Measurements from ENCODE around the gene TK1. TPM values are rescaled to one million over a fixed set of nuclear protein-coding genes. Genes with fewer than 3 reads are reported as not detected.
"Not testable (repeated sequence)": the region's sequence is repeated elsewhere in the genome, so short reads cannot be mapped to it uniquely, and the experiment has no call there.

Gene TK1
- total RNA-seq, 2 donors from 2014 or later: 90.6 to 90.9 TPM

DNA sequence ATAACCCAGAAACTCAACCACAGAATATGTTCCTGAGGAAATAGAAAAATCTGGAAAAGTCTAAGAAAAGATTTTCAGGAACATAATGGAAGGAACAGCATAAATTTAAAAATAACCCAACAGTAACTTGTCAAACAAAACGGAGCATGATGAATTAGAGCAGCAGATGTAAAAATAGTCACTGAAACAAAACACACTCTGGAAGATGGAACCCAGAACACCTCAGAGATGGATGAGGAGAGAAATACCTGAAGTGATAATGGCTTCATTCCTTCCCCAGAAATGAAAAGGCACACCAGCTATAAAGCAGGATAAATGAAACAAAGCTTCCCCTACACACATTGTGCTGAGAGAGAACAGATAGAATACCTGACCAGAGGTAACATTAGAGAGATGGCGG, 6.3 kb downstream of the TK1 start:
- Mint-ChIP-seq H3K9me3 (no peaks in the 10 kb centered on the region), H3K4me3 (peak overlapping the region in 1 of 2 donors; percentile 80), H3K27ac (peak overlapping the region; percentile 95), H3K27me3 (ENCODE audit: low read depth) (no peaks in the 10 kb centered on the region), H3K36me3 (ENCODE audit: insufficient read depth in 2 of 2) (peaks cover 8 to 28% of the 10 kb centered on the region in 2 donors), H3K4me1 (ENCODE audit: low read depth) (peaks cover 45% of the 10 kb centered on the region)
- DNase-seq (no peak), ATAC-seq (replicated peaks in 1 of 2) (no peak)

- peaks cover 42% of the 10 kb centered on the region for H3K4me1 Mint-ChIP-seq (ENCODE audit: low read depth)
- no peaks in the 10 kb centered on the region for H3K27me3 Mint-ChIP-seq (ENCODE audit: low read depth)
- no peaks in the 10 kb centered on the region for H3K9me3 Mint-ChIP-seq
- H3K27ac Mint-ChIP-seq: peak overlapping the region; percentile 95
- ATAC-seq (replicated peaks in 1 of 2) (peak in 1 of 2 donors; percentile 17), DNase-seq (no peak)
- H3K4me3 Mint-ChIP-seq: peak overlapping the region in 1 of 2 donors; percentile 80
- peaks cover 8 to 31% of the 10 kb centered on the region in 2 donors for H3K36me3 Mint-ChIP-seq (ENCODE audit: insufficient read depth in 2 of 2)
These were observed 6.8 kb downstream of the TK1 start for GRCh38 chr17:78180083-78180482.

DNA sequence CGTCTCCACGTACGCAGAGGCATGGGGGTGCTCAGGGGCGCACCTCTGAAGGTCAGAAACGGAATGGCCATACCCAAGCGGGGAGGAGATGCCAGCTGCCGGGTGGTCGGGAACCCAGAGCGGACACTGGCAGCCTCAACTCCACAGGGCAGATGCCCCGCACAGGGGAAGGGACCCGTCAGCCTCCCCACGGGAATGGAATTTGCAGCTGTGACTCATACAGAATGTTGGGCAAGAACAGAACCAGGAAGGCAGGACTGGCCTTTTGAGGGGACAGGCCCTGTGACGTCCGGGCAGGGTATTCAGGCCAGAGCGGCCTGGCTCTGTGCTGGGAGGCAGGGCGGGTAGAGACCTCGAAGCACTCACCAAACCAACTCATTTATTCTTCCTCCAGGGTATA, 7.5 kb downstream of the TK1 start:
- no peak overlapping the region for H3K27ac Mint-ChIP-seq
- no peak for DNase-seq
- no peaks in the 10 kb centered on the region for H3K27me3 Mint-ChIP-seq (ENCODE audit: low read depth)
- peaks cover 8 to 28% of the 10 kb centered on the region in 2 donors for H3K36me3 Mint-ChIP-seq (ENCODE audit: insufficient read depth in 2 of 2)
- H3K4me1 Mint-ChIP-seq (ENCODE audit: low read depth): peaks cover 35% of the 10 kb centered on the region
- no peak for ATAC-seq (replicated peaks in 1 of 2)
- no peaks in the 10 kb centered on the region for H3K9me3 Mint-ChIP-seq
- no peak overlapping the region for H3K4me3 Mint-ChIP-seq

DNA sequence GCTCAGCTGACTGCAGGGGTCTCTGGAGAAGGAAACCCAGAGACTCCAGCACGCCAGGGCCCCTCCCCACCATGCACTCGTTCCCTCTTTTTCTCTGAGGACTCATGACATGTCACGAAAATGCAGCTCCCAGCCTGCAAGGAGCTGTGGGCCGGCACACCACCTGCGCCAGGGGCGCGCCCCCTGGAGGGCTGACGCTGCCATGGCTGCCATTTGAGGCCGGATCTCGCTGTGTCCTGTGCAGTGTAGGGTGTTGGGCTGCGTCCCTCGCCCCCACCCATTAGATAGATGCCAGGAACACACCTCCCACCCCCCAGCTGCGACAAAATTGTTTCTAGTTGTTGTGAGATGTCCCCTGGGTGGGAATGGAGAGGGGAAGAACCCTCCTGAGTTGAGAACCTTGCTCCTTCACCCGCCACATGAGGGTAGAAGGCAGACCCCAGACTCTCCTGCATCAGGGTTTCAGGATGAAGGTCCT, 10.3 kb downstream of the TK1 start:
- H3K27ac Mint-ChIP-seq: no peak overlapping the region
- no peak overlapping the region for H3K4me3 Mint-ChIP-seq
- H3K27me3 Mint-ChIP-seq (ENCODE audit: low read depth): no peaks in the 10 kb centered on the region
- no peaks in the 10 kb centered on the region for H3K9me3 Mint-ChIP-seq
- H3K36me3 Mint-ChIP-seq (ENCODE audit: insufficient read depth in 2 of 2): peaks cover 12 to 31% of the 10 kb centered on the region in 2 donors
- ATAC-seq (replicated peaks in 1 of 2): peak; percentile 79
- peaks cover 53% of the 10 kb centered on the region for H3K4me1 Mint-ChIP-seq (ENCODE audit: low read depth)
- DNase-seq: peak; percentile 76 to 80

DNA sequence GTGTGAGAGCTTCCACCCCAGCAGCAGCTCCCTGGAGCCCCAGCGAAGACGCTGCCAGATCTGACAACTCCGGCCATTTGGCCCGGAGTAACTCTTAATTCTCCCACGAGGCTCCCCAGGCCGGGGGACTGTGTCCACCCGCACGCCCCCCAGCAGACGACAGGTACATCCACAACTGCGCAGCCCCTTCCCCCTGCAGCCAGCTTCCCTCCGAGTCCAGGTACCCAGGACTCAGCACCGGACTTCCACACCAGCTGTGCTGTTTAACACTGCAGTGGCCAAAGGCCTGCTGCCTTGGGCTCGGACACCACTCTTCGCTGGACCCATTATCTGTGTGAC, 11.2 kb downstream of the TK1 start:
- Mint-ChIP-seq H3K4me1 (ENCODE audit: low read depth) (peaks cover 55% of the 10 kb centered on the region), H3K27me3 (ENCODE audit: low read depth) (no peaks in the 10 kb centered on the region), H3K36me3 (ENCODE audit: insufficient read depth in 2 of 2) (peaks cover 9 to 28% of the 10 kb centered on the region in 2 donors), H3K27ac (no peak overlapping the region), H3K9me3 (no peaks in the 10 kb centered on the region), H3K4me3 (no peak overlapping the region)
- ATAC-seq (replicated peaks in 1 of 2) (no peak), DNase-seq (no peak)

DNA sequence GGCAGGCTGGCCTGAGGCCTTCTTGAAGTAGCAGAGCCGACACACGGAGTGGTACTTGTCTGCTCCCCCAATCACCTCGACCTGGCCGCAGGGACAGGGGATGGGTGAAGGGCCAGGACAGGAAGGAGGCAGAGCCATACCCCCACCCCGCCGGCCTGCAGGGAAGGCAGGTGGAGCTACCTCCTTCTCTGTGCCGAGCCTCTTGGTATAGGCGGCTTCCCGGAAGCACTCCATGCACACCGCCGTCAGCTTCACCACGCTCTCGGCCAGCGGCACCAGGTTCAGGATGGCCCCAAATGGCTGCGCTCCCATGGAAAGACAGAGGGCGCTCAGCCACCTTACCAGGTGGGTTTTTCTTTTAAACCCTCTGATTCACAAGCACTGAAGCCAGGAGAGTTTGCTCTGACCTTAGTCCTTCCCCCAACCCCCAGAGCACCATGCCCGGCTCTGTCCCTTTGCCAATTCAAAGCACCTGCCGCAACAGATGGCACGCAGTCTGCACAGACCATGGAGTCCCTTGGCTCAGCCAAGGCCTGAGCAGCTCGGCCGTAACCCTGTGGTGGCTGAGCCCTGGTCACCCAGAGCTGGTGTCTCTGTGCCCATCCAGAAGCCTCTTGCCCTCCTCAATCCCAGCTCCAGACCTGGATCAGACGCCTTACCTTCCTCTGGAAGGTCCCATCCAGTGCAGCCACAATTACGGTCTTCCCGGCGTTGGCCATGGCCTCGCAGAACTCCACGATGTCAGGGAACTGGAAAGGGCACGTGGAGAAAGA, 11.8 kb downstream of the TK1 start:
- Mint-ChIP-seq H3K27me3 (ENCODE audit: low read depth) (no peaks in the 10 kb centered on the region), H3K4me1 (ENCODE audit: low read depth) (peaks cover 56% of the 10 kb centered on the region), H3K4me3 (no peak overlapping the region), H3K9me3 (no peaks in the 10 kb centered on the region), H3K27ac (no peak overlapping the region), H3K36me3 (ENCODE audit: insufficient read depth in 2 of 2) (peaks cover 5 to 24% of the 10 kb centered on the region in 2 donors)
- DNase-seq (no peak), ATAC-seq (replicated peaks in 1 of 2) (no peak)

DNA sequence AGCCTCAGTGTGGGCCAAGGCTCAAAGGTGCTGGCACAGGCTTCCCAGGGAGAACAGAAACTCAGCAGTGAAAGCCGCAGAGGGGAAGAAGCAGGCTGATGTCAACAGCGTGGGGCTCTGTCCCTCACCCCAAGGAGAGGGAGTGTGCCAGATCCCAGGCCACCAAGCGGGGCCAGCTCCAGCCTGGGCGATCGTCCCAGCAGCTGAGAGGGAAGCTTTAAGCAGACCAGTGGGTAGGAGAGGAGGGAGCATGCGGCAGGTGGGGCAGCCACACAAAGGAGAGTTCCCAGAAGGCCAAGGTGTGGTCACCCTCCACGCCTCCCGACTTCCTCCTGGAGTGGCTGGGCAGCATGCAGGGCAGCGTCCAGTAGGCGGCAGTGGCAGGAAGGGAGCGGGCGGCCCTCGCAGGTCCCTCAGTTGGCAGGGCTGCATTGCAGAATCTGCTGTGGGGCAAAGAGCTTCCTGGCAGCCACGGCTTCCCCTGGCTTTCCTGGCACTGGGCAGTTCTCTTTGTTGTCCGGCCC, 12.4 kb downstream of the TK1 start:
- ATAC-seq (replicated peaks in 1 of 2) (no peak), DNase-seq (no peak)
- peaks cover 63% of the 10 kb centered on the region for H3K4me1 Mint-ChIP-seq (ENCODE audit: low read depth)
- no peaks in the 10 kb centered on the region for H3K27me3 Mint-ChIP-seq (ENCODE audit: low read depth)
- H3K9me3 Mint-ChIP-seq: no peaks in the 10 kb centered on the region
- peaks cover 5 to 24% of the 10 kb centered on the region in 2 donors for H3K36me3 Mint-ChIP-seq (ENCODE audit: insufficient read depth in 2 of 2)
- H3K4me3 Mint-ChIP-seq: no peak overlapping the region
- peak overlapping the region; percentile 36 for H3K27ac Mint-ChIP-seq

GRCh38 chr17:78173097-78173715, 13.6 kb downstream of the TK1 start:
- ATAC-seq (replicated peaks in 1 of 2) (peak; percentile 44 to 62), DNase-seq (no peak)
- Mint-ChIP-seq H3K27ac (peak overlapping the region; percentile 36), H3K4me3 (peak overlapping the region; percentile 27 to 67), H3K9me3 (no peaks in the 10 kb centered on the region), H3K4me1 (ENCODE audit: low read depth) (peaks cover 58% of the 10 kb centered on the region), H3K36me3 (ENCODE audit: insufficient read depth in 2 of 2) (peaks cover 5 to 17% of the 10 kb centered on the region in 2 donors), H3K27me3 (ENCODE audit: low read depth) (no peaks in the 10 kb centered on the region)

DNA sequence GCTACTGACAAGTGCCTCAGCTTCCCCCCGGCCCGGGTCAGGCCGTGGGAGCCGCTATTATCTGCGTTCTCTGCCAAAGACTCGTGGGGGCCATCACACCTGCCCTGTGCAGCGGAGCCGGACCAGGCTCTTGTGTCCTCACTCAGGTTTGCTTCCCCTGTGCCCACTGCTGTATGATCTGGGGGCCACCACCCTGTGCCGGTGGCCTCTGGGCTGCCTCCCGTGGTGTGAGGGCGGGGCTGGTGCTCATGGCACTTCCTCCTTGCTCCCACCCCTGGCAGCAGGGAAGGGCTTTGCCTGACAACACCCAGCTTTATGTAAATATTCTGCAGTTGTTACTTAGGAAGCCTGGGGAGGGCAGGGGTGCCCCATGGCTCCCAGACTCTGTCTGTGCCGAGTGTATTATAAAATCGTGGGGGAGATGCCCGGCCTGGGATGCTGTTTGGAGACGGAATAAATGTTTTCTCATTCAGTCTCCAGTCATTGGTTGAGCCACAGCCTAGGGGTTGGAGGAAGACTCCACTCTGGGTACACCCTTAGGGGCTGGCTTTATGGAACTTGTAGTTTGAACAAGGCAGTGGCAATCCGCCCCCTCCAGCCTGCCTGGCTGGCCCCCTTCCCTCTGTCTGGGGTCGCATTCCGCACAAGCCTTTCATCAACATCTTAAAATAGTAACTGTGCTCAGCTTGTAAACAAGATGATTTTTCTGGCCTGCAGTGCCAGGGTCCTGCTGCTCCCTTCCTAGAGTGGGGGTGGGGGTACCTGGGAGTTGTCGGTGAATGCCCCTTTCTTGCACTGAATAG, 14.4 kb downstream of the TK1 start:
- DNase-seq: no peak
- peaks cover 5 to 15% of the 10 kb centered on the region in 2 donors for H3K36me3 Mint-ChIP-seq (ENCODE audit: insufficient read depth in 2 of 2)
- no peaks in the 10 kb centered on the region for H3K27me3 Mint-ChIP-seq (ENCODE audit: low read depth)
- no peak for ATAC-seq (replicated peaks in 1 of 2)
- no peaks in the 10 kb centered on the region for H3K9me3 Mint-ChIP-seq
- H3K27ac Mint-ChIP-seq: peak overlapping the region; percentile 52
- peaks cover 58% of the 10 kb centered on the region for H3K4me1 Mint-ChIP-seq (ENCODE audit: low read depth)
- peak overlapping the region; percentile 27 to 67 for H3K4me3 Mint-ChIP-seq

DNA sequence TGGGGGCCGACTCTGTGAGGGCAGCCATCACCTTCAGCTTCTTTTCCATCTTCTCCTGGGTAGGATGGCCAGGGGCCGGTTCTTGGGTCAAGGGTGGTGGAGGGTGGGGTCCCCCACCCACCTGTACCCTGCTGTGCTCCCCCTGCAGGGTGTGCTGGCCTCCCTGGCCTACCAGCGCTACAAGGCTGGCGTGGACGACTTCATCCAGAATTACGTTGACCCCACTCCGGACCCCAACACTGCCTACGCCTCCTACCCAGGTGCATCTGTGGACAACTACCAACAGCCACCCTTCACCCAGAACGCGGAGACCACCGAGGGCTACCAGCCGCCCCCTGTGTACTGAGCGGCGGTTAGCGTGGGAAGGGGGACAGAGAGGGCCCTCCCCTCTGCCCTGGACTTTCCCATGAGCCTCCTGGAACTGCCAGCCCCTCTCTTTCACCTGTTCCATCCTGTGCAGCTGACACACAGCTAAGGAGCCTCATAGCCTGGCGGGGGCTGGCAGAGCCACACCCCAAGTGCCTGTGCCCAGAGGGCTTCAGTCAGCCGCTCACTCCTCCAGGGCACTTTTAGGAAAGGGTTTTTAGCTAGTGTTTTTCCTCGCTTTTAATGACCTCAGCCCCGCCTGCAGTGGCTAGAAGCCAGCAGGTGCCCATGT, 15.1 kb downstream of the TK1 start:
- peaks cover 52% of the 10 kb centered on the region for H3K4me1 Mint-ChIP-seq (ENCODE audit: low read depth)
- H3K4me3 Mint-ChIP-seq: peak overlapping the region; percentile 7 to 50
- peaks cover 5 to 15% of the 10 kb centered on the region in 2 donors for H3K36me3 Mint-ChIP-seq (ENCODE audit: insufficient read depth in 2 of 2)
- H3K27ac Mint-ChIP-seq: peak overlapping the region; percentile 52
- H3K9me3 Mint-ChIP-seq; ATAC-seq (replicated peaks in 1 of 2); DNase-seq; H3K27me3 Mint-ChIP-seq (ENCODE audit: low read depth): not testable (repeated sequence)

DNA sequence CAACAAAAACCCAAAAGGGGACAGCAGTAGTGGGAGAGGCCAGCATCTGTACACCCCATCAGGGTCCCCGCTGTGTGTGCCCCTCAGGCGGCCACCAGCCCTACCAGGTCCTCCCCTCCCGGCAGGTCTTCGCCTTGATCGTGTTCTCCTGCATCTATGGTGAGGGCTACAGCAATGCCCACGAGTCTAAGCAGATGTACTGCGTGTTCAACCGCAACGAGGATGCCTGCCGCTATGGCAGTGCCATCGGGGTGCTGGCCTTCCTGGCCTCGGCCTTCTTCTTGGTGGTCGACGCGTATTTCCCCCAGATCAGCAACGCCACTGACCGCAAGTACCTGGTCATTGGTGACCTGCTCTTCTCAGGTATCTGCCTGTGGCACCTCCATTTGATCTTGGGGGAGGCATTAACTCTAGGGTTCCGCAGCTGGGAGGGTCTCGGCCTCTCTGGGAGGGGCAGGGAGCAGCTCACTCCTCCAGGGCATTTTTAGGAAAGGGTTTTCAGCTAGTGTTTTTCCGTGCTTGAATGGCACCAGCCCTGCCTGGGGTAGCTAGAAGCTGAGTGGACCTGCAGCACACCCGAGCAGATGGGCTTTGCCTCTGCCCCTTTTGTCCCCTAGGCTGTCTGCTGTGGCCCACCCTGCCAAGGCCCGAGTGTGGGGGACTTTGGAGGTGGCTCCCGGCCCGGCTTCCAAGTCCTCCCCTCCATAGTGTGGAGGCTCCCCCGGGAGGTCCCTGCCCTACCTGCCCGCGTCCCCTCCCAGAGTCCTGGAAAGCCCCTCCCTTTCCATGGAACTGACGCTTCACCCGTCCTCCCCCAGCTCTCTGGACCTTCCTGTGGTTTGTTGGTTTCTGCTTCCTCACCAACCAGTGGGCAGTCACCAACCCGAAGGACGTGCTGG, 15.9 kb downstream of the TK1 start:
- H3K9me3 Mint-ChIP-seq: no peaks in the 10 kb centered on the region
- peaks cover 50% of the 10 kb centered on the region for H3K4me1 Mint-ChIP-seq (ENCODE audit: low read depth)
- DNase-seq (no peak), ATAC-seq (replicated peaks in 1 of 2) (no peak)
- peak overlapping the region; percentile 31 for H3K27ac Mint-ChIP-seq
- H3K27me3 Mint-ChIP-seq (ENCODE audit: low read depth): no peaks in the 10 kb centered on the region
- H3K4me3 Mint-ChIP-seq: peak overlapping the region; percentile 44 to 79
- peaks cover 5 to 15% of the 10 kb centered on the region in 2 donors for H3K36me3 Mint-ChIP-seq (ENCODE audit: insufficient read depth in 2 of 2)

Measured in activated T-cell treated with anti-CD3 and anti-CD28 coated beads, Interleukin-2, amount 50 U/mL, for 72 hours (primary cell).